GM18502 (cell line): Measurements from ENCODE around the gene IL36A.

ENCODE experiments used
- ATAC-seq: cut with Tn5 transposase; IDR thresholded peaks from one replicate; pipeline ENCODE4 v1.9.1; 2021; ENCODE audit warnings: mild to moderate bottlenecking; ENCODE audit not compliant: unreplicated experiment, poor library complexity

Gene IL36A

GRCh38 chr2:113000436-113000835 lies 4.8 kb upstream of the IL36A start:
- no peak for ATAC-seq

- no peak for ATAC-seq
Measured at GRCh38 chr2:113002677-113003076, 2.6 kb upstream of the IL36A start.

GRCh38 chr2:113007250-113007649 lies 2.0 kb downstream of the IL36A start:
- no peak for ATAC-seq

GRCh38 chr2:113009622-113010021 lies 4.4 kb downstream of the IL36A start:
- no peak for ATAC-seq

- no peak for ATAC-seq
Measured at GRCh38 chr2:113010088-113010487, 4.8 kb downstream of the IL36A start.

- no peak for ATAC-seq
Measured at GRCh38 chr2:113011108-113011507, 5.8 kb downstream of the IL36A start.

- ATAC-seq = no peak
Measured at GRCh38 chr2:113012436-113013335, 7.4 kb downstream of the IL36A start.

GRCh38 chr2:113013336-113013661 lies 8.0 kb downstream of the IL36A start:
- ATAC-seq = no peak

GRCh38 chr2:113014067-113014466 lies 8.8 kb downstream of the IL36A start:
- ATAC-seq = no peak

GRCh38 chr2:113015042-113015441 lies 9.8 kb downstream of the IL36A start:
- ATAC-seq = no peak

GRCh38 chr2:113015655-113016054 lies 10.4 kb downstream of the IL36A start:
- ATAC-seq = no peak

- ATAC-seq = no peak
Measured at GRCh38 chr2:113018509-113018908, 13.2 kb downstream of the IL36A start.

- ATAC-seq = no peak
Measured at GRCh38 chr2:113021312-113021711, 16.1 kb downstream of the IL36A start.

- no peak for ATAC-seq
Measured at GRCh38 chr2:113024764-113025163, 19.5 kb downstream of the IL36A start.

- ATAC-seq = no peak
Measured at GRCh38 chr2:113025737-113026136, 20.5 kb downstream of the IL36A start.

- no peak for ATAC-seq
Measured at GRCh38 chr2:113027691-113028090, 22.4 kb downstream of the IL36A start.

GRCh38 chr2:113028112-113028511 lies 22.9 kb downstream of the IL36A start:
- ATAC-seq = no peak

- ATAC-seq = no peak
Measured at GRCh38 chr2:113032737-113033136, 27.5 kb downstream of the IL36A start.

- ATAC-seq = no peak
Measured at GRCh38 chr2:113034016-113034415, 28.8 kb downstream of the IL36A start.

GRCh38 chr2:113036763-113037162 lies 31.5 kb downstream of the IL36A start:
- no peak for ATAC-seq

GRCh38 chr2:113038291-113038690 lies 33.0 kb downstream of the IL36A start:
- ATAC-seq = no peak

GRCh38 chr2:113039158-113039557 lies 33.9 kb downstream of the IL36A start:
- no peak for ATAC-seq
